Transverse colon (tissue), 4 donors: Measurements from ENCODE around the gene LSAMP.

Source experiments
- POLR2AphosphoS5 ChIP-seq, 3 donors: sonication (generic); formaldehyde crosslinking; IDR thresholded peaks; one replicate each; pipeline ENCODE4 v1.6.1; 2016; ENCODE audit warnings: antibody characterized with exemption in 3 of 3
- TF ChIP-seq, protein P1 (sequence below), 5 experiments: fragments of 200-600 bp in 3 of 5; fragments of 450-650 bp in 2 of 5; sonication (generic) in 3 of 5; IDR thresholded peaks; 1 replicate in 2 of 5; 2 replicates in 3 of 5; pipeline ENCODE4 v1.5.1; 2016 to 2017; ENCODE audit warnings: antibody characterized with exemption in 5 of 5, inconsistent platforms in 3 of 5, mild to moderate bottlenecking in 2 of 5, moderate library complexity in 1 of 5

DNA sequence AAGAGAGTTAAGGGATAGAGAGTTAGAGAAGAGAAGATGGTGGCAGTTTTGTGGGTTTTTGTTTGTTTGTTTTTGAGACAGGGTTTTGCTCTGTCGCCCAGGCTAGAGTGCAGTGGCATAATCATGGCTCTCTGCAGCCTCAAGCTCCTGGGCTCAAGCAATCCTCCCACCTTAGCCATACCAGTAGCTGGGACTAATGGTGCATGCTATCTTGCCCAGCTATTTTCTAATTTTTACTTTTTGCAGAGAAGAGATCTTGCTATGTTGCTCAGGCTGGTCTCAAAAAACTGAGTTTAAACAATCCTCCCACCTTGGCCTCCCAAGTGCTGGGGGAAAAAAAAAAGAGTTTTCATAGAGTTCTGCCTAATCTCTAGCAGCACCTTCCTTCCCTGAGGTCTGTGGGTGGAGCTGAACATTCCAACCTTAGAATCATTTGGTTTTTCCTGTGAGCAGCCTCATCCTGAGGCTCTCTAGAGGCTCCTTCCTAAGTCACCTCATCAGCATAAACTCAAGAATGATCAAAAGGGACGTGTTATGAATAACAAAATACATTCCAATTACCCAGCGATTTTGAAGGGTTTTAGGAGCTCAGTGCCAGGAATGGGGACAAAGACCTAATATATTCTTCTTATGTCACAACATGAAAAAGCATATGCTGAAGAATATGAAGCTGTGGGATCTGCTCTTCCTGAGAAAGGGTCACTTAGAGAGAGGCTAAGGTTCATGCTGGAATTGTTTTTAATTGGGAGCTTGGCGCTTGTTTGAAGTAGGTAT, 180.6 kb downstream of the LSAMP start:
- TF ChIP-seq, protein P1, sequence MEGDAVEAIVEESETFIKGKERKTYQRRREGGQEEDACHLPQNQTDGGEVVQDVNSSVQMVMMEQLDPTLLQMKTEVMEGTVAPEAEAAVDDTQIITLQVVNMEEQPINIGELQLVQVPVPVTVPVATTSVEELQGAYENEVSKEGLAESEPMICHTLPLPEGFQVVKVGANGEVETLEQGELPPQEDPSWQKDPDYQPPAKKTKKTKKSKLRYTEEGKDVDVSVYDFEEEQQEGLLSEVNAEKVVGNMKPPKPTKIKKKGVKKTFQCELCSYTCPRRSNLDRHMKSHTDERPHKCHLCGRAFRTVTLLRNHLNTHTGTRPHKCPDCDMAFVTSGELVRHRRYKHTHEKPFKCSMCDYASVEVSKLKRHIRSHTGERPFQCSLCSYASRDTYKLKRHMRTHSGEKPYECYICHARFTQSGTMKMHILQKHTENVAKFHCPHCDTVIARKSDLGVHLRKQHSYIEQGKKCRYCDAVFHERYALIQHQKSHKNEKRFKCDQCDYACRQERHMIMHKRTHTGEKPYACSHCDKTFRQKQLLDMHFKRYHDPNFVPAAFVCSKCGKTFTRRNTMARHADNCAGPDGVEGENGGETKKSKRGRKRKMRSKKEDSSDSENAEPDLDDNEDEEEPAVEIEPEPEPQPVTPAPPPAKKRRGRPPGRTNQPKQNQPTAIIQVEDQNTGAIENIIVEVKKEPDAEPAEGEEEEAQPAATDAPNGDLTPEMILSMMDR (IDR thresholded peaks at IDR 0.05), result no peak
- no peak for TF ChIP-seq POLR2AphosphoS5 (IDR thresholded peaks at IDR 0.05)
